NCI-H446 treated with DMSO at 0.1 percent for 48 hours (cell line): Measurements from ENCODE around the gene IL1R1.

Experiments used
- DNase-seq: peaks from one replicate; lab custom pipeline; 2025; lab: John Stamatoyannopoulos, UW

IL1R1 gene

DNA sequence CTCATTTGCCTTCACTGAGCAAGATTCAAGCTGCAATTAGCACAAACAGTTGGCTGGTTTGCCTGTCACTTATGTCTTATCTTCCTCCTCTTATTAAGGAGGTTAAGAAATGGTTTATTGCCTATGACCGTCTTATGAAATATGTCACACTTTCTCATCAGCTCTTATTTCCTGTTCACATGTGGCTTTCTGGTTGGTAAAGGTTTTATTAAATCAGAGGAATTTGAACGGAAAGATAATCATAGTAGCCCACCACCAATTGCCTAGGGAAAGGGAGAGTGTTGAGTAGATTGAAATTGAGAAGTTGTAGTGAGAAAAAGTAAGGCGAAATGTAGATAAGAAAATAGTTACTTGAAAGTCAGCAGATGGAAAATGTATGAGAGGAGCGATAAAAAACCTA is 4.2 kb upstream of the IL1R1 start:
- no peak for DNase-seq

DNA sequence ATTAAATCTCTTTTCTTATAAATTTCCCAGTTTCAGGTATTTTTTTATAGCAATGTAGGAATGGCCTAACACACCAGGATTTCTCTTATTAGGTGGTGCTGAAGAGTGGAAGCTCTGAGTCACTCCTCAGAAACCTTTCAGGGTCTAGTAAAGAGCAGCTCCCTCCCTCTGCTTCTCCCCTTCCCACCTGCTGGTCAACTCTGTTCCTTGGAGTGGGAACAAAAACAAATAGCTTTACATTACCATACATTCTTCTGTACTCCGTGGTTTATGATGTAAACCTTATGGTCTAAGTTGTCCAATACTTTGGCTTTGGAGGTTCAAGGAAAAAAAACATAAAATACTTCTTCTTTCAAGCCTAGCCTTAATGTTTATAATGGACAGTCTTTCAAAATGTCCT is 2.7 kb upstream of the IL1R1 start:
- no peak for DNase-seq

DNA sequence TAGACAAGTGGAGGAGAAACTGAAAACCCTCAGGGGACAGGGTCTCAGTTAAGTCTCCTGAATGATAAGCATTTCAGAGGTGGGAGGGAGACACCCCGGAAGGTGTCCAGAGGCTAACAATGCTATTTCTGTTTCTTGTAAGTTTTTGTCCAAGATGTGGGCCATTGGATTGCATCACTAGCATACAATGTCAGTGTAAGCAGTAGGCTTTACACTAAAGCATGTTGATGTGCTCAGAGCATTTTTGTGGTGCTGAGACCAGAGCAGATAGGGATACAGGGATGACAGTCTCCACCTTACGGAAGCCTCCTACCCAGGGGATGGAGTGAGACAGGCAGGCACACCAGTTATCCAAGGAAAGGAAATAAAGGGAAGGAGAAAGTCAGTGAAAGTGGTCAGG is 2.2 kb upstream of the IL1R1 start:
- no peak for DNase-seq

DNA sequence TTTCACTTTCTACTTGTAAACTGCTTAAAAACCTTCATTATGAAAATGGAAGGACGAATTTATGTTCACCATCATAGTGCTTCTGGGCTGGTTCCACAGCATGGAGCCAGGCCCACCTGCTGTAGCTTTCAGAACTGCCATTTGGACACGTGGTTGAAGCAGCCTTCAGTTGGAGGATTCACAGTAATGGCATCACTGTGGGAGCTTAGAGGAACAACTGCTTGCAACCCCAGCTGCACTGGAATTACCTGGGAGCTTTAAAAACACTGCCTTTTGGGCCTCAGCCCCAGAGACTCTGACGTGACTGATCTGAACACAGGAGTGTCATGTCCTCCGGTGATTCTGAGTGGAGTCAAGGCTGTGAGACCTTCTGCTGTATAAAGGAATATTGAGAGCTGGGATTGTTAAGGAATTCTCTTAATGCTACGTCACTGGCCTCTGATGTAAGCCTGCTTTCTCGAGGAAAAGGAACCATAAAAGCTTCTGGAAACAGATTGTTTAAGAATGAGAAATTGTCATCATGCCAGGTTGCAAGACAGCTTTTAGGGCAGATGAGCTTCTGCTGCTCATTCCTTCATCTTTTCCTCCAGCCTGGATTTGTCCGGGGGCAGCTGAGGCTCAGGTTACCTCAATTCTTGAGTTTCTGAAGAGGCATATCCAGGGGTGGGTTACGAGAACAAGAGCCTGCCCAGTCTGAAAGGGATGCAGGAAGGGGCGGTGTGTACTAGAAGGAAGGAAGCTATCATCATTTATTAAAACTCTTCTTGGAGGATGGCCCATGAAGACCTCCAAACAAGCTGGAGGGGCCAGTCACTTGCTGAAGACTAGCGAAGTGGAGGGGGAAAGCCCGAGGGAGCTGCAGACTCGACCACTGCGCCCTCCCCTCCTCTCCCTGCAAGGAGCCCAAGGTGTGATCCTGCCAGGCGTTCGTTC is 1.3 kb upstream of the IL1R1 start:
- no peak for DNase-seq

DNA sequence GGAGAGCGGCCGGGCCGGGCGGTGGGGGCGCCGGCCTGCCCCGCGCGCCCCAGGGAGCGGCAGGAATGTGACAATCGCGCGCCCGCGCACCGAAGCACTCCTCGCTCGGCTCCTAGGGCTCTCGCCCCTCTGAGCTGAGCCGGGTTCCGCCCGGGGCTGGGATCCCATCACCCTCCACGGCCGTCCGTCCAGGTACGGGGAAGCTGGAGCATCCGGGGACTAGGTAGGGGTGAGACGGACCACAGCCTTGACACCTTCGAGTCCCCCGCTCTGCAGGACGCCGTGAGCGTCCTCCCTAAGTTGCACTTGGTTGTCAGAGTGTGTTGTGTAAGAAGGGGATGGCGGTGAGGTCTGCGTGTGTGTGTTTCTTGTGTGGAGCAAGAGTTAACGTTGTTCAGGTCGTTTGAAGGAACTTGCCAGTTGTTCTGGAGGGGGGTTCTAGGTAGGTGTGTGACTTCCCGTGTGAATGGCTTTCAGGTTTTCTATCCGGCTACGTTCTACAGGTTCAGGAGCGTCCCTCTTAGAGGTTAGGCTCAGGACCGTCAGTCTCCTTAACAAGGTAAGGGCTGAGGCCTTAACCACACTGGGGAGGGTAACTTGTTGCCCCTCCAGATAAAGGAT is 393 bp downstream of the IL1R1 start:
- DNase-seq = no peak

DNA sequence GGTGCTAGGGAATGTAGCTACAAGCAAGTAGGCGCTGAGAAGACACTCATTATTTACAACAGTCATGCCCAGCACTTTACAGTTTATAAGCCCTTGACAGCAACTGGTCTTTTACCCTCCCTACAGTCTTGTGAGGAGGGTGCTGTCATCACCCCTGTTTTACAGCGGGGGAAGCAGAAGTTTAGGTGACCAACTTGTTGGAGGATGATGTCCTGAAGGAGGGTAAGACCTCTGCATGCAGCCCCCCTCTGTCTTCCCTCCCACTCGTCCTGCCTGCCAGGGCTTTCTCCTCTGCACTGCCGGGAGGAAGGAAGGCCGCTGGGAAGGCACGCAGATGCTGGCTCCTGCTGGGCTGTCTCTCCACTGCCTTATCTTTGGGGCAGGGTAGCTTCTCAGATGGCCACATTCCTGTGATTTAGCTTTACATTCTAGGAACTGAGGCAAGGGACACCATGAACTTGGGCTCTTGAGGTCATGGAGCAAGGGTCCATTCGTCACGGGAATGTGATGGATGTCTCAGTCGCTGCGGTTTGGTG is 972 bp downstream of the IL1R1 start:
- DNase-seq = no peak

DNA sequence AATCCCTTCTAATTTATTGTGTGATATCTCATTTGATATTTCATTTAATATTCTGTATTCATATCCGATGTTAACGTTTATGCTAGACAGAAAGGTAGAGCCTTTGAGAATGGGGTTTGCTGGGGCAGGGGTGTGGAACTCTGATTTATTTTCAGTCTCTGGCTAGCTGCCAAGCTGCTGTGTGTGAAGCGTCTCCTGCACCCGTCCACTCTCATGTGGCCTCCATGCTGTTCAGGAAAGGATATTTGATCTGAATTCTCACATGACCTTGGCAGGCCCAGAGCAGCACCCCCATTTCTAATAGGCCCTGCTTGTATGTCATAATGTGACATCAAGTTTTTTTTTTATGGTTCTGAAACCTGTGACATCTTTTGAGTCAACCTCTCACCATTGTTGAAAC is 1.6 kb downstream of the IL1R1 start:
- DNase-seq = no peak

DNA sequence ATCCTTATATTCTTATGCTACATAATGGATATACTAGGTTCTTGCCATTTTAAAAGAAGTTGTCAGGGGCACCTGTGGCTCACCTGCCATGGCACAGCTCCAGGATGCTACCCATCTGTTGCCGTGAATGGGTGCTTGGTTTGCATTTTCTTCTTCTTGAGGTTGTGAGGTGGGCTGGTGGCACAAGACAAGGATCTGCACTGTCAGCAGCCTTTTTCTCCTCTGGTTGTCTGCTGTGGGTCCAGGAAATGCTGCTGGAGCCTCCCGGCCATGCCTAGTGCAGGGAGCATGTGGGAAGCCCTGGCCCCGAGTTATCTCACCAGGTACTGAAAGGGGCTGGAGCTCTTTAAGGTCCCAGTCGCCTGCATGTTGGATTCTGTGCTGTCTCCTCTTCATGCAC is 2.6 kb downstream of the IL1R1 start:
- DNase-seq = no peak

DNA sequence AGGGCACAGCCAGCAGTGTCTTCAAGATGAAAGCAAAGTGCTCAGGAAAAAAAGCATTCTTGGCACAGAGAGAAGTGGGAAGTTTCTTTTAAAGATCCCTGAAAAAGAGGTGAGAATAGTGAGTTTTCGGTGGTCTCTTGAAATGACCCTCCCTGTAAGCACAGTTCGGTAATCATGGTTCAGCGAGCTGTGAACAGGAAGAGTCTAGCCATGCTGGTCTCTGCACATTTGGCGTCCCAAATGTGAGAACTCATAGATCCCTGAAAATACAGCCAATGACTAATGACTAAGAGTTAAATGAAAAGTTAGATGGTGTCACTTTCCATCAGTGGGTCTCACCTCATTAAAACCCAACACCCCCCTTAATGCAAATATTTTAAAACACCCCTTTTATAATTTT is 3.4 kb downstream of the IL1R1 start:
- no peak for DNase-seq

DNA sequence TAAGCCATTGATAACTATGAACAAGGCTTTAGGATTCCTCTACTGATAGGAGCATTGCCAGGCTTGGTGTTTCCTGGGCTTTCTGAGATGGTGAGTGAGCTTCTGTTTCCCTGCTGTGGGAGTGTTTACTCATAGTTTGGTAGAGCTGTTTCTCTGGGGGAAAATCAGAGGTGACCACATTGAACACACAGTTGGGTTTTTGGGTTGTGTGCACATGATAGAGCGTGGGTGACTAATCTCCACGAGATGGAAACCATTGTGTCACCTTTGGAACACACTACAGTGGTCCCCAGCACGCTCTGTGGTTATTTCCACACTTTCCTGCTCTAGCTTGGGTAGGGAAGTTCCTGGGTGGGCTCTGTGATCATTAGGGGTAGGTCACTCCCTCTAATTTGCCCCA is 5.4 kb downstream of the IL1R1 start:
- DNase-seq = no peak

DNA sequence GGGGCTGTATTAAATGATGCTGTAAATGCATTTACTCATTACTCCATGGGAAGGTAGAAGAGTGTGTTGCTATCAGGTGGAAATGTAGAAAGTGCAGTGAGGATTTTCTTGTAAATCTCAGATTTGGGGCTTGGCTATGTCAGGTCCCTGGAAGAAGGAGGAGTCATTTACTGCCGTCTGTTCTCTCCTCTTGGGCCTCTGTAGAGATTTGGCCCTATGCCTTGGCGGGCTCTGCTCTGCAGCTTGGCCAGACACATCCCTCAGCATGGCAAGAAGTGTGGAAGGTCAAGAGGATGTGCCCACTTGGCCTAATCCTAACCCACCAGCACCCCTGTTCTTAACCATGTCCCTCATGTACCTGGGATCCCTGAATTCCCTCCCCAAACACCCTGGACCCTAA is 6.7 kb downstream of the IL1R1 start:
- no peak for DNase-seq

DNA sequence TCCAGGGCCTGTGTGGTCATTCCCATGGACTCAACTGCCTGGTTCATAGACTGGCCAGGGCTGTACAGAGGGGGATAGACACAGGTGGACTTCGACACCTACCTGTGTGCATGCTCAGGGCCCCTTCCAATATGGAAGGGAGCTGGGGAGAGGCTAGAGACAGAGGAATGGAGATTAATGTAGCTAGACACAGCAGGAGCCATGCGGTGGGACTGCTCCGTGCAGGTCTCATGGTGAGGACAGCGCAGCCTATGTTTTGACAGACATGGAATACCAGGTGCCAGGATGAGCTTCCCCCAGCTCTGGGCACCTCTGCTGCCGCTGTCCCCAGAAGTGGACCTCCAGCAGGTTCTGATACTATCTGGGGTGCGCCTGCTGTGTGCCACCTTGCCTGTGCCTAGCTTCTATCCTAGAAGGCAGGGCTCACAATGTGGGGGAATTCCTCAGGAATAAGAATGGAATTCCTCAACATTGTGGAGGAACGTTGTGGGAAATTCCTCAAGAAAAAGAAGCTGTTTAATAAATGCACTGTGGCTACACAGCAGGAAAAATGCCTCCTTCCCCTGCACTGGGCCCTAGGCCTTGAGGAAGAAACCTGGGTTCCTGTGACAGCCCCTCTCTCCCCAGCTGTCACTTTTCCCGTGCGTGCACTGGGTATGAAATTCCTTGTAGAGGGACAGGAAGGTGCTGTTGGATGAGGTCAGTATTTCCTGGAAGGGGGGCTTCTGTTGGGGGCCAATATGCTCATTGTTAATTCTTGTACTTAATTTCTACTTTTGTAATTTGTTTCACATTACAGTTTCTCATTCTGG is 7.3 kb downstream of the IL1R1 start:
- DNase-seq = no peak

DNA sequence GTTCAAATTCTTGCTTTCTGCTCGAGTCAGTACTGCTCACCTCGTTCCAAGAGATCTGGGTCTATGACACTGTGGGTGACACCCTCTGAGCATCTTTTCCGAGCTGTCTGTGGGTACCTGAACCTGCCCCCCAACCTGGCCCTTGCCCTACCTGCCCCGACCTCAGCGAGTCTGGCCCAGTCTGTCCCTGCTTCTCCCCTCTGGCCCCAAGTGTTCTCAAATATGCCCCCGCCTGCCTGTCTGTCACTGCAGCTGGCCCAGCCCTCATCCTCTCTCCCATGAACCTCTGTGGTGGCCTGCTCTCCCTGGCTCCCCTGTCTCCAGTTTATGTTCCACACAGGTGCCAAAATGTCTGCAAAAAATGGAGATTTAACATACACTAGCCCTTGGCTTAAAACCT is 11.8 kb downstream of the IL1R1 start:
- DNase-seq = no peak

DNA sequence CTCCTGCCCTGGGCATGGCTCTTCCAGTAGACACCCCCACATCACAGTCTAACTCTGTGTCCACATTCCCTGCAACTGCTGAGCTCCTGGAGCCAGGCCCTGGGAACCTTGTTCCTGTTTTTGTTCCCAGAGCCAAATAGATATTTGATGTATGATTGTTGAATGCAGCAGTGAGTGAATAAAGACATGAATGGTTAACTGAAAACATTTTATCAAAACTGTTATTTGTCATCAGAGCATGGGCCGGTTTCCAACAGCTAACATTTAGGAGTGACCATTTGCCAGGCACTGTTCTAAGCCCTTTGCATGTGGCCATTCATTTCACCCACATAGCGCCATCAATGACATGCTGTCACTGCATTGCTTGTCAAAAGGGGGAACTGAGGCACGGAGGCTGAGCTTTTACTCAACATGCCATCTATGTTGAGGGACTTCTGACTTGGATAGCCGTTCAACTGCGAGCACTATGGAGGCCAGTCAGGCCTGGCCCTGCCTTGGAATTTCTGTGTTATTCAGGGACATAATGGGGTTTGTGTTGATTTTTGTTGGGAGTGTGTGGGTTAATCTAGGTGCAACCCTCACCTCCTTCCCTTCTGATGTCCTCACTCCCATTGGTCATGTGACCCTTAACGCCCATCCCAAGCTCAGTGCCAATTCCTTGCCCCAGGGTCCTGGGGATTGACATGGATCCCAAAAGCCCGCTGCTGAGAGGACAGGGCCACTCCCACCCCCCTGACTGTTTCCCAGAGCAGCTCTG is 12.6 kb downstream of the IL1R1 start:
- DNase-seq = no peak

DNA sequence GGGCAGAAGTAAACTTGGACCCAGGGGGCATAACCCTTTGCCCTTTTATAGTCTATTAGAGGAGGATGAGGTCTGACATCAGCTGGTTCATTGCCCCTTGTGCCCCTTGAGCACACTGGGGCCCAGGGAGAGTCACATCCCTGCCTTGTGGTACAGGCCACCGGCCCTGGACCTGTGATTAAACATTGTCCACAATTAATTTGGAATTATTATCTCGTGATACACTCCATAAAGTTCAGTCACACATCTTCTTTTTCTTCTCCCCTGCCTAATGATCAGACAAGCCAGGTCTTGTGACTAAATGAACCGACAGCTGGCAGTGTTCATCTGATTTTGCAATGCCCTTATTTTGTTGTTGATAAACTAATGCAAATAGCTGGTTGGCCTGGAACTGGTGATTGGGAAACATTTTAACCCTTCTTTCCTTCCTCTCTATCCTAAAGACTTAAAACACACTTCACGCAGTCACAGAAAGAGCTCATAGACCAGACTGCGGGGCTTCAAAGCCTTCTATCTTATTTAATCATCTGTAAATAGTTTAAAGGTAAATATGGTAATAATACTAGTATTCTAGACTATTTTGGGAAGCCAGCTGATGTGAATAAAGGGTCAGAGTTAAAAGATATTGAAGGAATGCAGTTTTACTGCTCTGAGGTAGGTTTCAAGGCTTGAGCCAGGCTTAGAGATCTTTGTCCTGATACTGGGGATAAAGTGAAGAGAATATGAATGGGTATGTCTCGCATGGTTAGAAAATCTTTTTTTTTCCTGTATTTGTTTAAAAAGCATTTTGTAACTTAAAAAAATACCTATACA is 13.4 kb downstream of the IL1R1 start:
- no peak for DNase-seq

DNA sequence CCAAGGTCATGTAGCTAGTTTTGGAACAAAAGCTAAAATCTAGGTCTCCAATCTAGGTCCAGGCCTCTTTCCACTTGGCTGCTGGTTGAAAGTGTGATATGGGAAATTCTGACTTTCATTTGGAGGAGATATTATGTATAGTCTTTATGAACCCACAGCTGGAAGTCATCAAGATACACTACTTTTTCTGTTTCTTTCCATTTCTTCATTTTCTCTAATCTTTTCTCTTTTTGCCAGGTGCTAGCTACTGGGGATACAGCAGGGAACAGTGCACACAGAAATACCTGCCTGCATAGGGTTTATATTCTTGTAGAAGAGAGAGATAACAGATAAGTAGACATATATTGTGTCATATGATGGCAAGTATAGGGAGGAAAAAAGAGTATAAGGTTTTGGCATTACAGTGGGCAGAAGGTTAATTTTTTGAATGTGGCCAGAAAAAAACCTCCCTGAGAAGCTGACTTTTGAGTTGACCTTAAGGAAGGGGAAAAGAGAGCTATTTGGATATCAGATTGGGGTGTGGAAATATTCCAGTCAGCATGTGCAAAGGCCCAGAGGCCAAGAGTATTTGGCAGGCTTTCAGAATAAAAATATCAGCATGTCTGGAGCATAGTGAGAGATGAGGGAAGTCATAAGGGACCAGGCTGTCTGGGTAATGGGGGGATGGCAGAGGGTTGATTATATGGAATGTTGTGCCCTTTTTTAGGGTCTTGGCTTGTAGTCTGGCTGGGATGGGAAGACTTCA is 15.6 kb downstream of the IL1R1 start:
- no peak for DNase-seq

DNA sequence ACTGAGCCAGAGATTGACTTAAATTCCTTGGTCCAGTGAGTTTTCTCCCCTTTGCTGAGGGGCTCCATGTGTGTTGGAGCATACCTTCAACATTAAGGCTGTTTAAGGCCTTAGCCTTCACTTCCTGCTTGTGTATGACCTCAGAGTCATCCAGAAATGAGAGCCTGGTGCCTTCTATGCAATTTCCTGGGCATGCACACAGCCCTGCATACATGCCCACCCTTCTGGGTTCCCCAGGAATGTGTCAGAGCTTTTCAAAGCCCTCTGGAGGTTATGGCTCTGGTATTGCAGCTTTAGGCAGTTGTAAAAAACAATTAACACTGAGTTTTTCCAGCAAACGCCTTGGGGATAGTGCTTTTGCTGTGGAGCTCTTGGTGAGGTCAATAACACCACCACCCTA is 16.7 kb downstream of the IL1R1 start:
- no peak for DNase-seq

DNA sequence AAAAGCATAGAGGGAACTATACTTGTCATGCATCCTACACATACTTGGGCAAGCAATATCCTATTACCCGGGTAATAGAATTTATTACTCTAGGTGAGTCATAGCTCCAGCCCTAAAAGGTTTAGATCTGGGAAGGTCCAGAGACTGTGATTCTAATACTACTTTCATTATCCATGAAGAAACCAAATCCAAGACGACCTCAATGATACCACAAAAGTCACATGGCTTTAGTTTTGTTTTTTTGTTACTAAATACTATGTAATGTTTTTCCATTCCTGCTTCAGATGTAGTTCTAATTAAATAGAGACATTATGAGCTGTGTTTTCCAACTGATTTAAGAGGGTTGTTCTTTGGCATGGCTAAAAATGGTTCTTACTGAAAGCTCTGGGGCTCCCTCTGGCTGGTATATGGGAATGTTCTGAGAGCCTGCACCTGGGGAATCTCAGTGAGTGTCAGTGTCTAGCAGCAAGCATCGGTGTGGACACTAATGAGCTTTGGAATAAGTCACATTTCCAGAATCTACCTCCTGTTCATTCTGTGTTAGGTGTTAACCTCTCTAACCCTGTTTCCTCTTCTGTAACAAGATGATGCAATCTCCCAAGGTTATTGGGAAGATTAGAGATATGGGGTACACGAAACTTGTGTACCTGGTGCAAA is 23.8 kb downstream of the IL1R1 start:
- no peak for DNase-seq

DNA sequence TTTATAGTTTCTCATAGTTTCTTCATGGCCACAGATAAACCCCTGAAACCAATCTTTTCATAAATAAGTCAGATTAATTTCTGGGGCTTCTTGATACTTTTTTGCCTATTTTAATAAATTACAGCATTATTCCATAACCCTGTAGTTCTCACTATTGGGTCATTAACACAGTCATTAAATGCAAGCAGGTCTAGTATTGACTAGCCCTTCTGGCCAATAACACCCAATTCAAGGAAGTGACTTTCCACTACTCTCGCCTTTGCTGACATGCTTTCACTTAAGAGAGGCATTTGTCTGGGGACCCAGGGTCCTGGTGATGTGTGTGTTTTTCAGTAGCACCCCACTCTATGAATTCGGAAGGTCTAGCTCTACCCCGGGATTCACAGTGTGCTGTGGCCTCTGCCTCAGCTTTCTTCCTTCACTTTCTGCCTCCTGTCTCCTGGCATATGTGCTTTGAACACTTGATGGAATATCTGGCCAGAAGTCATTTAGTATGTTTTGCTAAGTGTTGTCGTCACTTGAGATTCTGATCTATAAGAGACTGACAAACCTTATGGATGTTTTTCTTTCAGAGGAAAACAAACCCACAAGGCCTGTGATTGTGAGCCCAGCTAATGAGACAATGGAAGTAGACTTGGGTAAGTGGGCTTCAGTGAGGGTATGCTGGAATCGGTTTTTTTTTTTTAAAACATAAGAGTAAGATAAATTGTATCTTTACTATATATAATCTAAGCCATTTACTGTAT is 25.7 kb downstream of the IL1R1 start:
- no peak for DNase-seq
